GM12878 (cell line): ENCODE data around the gene DUSP22. TPM values are rescaled to one million over a fixed set of nuclear protein-coding genes. Genes with fewer than 3 reads are reported as not detected.

Experiments used
- CBX3 ChIP-seq: fragments of 200-600 bp; sonication (generic); IDR thresholded peaks from 2 replicates; pipeline ENCODE4 v1.6.1; 2016; ENCODE audit warnings: low read depth, borderline replicate concordance
- CEBPB ChIP-seq, 2 experiments: fragments of 150-350 bp in 1 of 2; IDR thresholded peaks; 2 replicates each; pipeline ENCODE4 v1.6.1; 2012 to 2014; ENCODE audit warnings: low read depth in 2 of 2, low read length in 2 of 2, borderline replicate concordance in 1 of 2, inconsistent platforms in 1 of 2
- CHD2 ChIP-seq: IDR thresholded peaks from 2 replicates; pipeline ENCODE4 v1.6.1; 2011; ENCODE audit warnings: low read depth, low read length, improper control_type of control experiment, borderline replicate concordance
- EGR1 ChIP-seq, 2 experiments: IDR thresholded peaks; 1 replicate in 1 of 2; 2 replicates in 1 of 2; pipeline ENCODE4 v1.6.1; 2011 to 2012; ENCODE audit warnings: low read depth in 2 of 2, low read length in 2 of 2, borderline replicate concordance in 1 of 2, mild to moderate bottlenecking in 1 of 2, moderate library complexity in 1 of 2
- EP300 ChIP-seq, 2 experiments: fragments of 150-350 bp in 1 of 2; IDR thresholded peaks; 2 replicates each; pipeline ENCODE4 v1.6.1; 2011 to 2012; ENCODE audit warnings: low read depth in 2 of 2, low read length in 2 of 2, borderline replicate concordance in 1 of 2, improper control_type of control experiment in 1 of 2, inconsistent platforms in 1 of 2; ENCODE audit not compliant: control insufficient read depth in 1 of 2
- HDGF ChIP-seq: fragments of 450-650 bp; IDR thresholded peaks from 2 replicates; pipeline ENCODE4 v1.6.1; 2016; ENCODE audit warnings: antibody characterized with exemption
- JUNB ChIP-seq: IDR thresholded peaks from 2 replicates; pipeline ENCODE4 v1.6.1; 2016; ENCODE audit warnings: antibody characterized with exemption, mild to moderate bottlenecking
- MTA2 ChIP-seq: fragments of 450-650 bp; IDR thresholded peaks from 2 replicates; pipeline ENCODE4 v1.6.1; 2016; ENCODE audit warnings: low read depth, mild to moderate bottlenecking, moderate library complexity
- SIN3A ChIP-seq: IDR thresholded peaks from 2 replicates; pipeline ENCODE4 v1.6.1; 2012; ENCODE audit warnings: low read depth, low read length, improper control_type of control experiment
- SREBF1 ChIP-seq: IDR thresholded peaks from 2 replicates; pipeline ENCODE4 v1.6.1; 2012; ENCODE audit warnings: mild to moderate bottlenecking, low read length
- SUZ12 ChIP-seq: fragments of 200-600 bp; sonication (generic); IDR thresholded peaks from one replicate; pipeline ENCODE4 v1.6.1; 2018; ENCODE audit warnings: antibody characterized with exemption, mild to moderate bottlenecking; ENCODE audit not compliant: unreplicated experiment
- TARDBP ChIP-seq: IDR thresholded peaks from 2 replicates; pipeline ENCODE4 v1.6.1; 2016; ENCODE audit warnings: borderline replicate concordance
- TBL1XR1 ChIP-seq: IDR thresholded peaks from 2 replicates; pipeline ENCODE4 v1.6.1; 2012; ENCODE audit warnings: low read depth, low read length, improper control_type of control experiment
- ZNF217 ChIP-seq: fragments of 450-650 bp; IDR thresholded peaks from 2 replicates; pipeline ENCODE4 v1.6.1; 2017; ENCODE audit warnings: antibody characterized with exemption, mild to moderate bottlenecking
- polyA plus RNA-seq, 11 experiments: library from polyadenylated mRNA; depleted of rRNA in 4 of 11; unstranded in 6 of 11; stranded (reverse) in 5 of 11; fragments of >200 nt; fragmentation: Nextera tagmentation in 4 of 11; fragmentation: Illumina TruSeq in 1 of 11; extraction: Ambion mirVana in 4 of 11; extraction: Trizol in 1 of 11; gene quantifications; 1 replicate in 1 of 11; 2 replicates in 10 of 11; pipeline versions ENCODE4 v1.2.1 to v1.2.3, GENCODE V29; 2011 to 2016; ENCODE audit warnings: inconsistent platforms in 2 of 11, missing spikeins in 2 of 11, low read depth in 1 of 11
- total RNA-seq, 4 experiments: library from RNA; depleted of rRNA in 3 of 4; stranded (reverse); fragments of >200 nt in 3 of 4; fragmentation: Illumina TruSeq in 1 of 4; extraction: Trizol in 1 of 4; gene quantifications; 2 replicates each; pipeline versions ENCODE4 v1.2.1 to v1.2.3, GENCODE V29; 2013 to 2021
- TF ChIP-seq, protein P1 (sequence below): IDR thresholded peaks from 2 replicates; pipeline ENCODE4 v1.6.1; 2012; ENCODE audit warnings: low read depth, low read length, improper control_type of control experiment
- TF ChIP-seq, protein P2 (sequence below): fragments of 450-650 bp; IDR thresholded peaks from 2 replicates; pipeline ENCODE4 v1.6.1; 2018; ENCODE audit warnings: borderline replicate concordance, mild to moderate bottlenecking; ENCODE audit not compliant: partially characterized antibody
- TF ChIP-seq, protein P3 (sequence below): fragments of 450-650 bp; IDR thresholded peaks from 2 replicates; pipeline ENCODE4 v1.6.1; 2017; ENCODE audit warnings: mild to moderate bottlenecking, moderate library complexity
- TF ChIP-seq, protein P4 (sequence below): fragments of 150-350 bp; IDR thresholded peaks from 2 replicates; pipeline ENCODE4 v1.6.1; 2016; ENCODE audit warnings: low read depth, low read length

Gene DUSP22
- total and polyA plus RNA-seq, 10 of the 15 experiments (the other 5 are each of a cell fraction or from before 2014, with no cell fraction given) = 78.9 to 156 (median 107) TPM

DNA sequence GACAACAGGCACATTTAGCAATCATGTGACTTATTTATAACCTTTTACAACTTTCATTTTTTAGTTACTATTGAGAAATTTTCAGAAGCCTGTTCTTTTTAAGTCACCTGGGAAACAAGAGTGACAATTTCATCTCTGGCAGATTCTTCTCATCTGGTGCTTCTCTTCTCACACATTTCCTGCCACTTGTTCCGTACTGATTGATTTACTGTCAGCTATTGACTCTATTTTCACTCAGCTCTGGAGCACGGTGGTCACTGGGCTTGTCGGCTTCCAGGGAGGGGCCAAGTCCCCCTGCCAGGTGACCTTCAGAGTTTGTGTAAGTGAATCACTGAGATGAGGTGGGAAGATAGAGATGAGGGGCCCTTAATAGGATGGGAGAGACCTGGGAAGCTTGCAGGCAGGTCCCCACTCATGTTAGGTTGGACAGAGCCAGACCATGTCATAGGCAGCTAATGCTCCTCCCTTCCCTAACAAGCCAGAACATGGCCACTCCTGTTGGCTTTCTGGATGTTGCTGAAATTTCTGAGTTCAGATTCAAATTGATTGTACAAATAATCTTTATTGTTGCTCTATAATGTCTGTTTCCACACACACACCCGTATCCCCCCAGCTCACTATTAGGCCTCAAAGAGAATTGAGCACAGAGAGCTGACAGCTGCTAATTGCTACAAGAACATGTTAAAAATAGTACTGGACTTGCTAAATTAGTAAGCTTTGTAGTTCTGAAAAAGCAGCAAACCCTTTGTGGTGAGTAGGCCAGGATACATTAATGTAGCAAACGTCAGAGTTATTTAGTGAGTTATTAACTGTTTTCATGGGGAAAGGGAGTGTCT, 13.3 kb downstream of the DUSP22 start (continued):
- TF ChIP-seq, protein P1, sequence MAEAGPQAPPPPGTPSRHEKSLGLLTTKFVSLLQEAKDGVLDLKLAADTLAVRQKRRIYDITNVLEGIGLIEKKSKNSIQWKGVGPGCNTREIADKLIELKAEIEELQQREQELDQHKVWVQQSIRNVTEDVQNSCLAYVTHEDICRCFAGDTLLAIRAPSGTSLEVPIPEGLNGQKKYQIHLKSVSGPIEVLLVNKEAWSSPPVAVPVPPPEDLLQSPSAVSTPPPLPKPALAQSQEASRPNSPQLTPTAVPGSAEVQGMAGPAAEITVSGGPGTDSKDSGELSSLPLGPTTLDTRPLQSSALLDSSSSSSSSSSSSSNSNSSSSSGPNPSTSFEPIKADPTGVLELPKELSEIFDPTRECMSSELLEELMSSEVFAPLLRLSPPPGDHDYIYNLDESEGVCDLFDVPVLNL = no peak
- TF ChIP-seq ZNF217 (peak; percentile 92), CEBPB (IDR thresholded peaks at IDR 0.05; ENCODE audit: borderline replicate concordance in 1 of 2, low read depth in 2 of 2, low read length in 2 of 2) (no peak), HDGF (peak; percentile 98), TARDBP (no peak), SUZ12 (no peak), TBL1XR1 (peak; percentile 98), EP300 (IDR thresholded peaks at IDR 0.05; ENCODE audit: borderline replicate concordance in 1 of 2, control insufficient read depth in 1 of 2, low read depth in 2 of 2, low read length in 2 of 2) (peak; percentile 100), SIN3A (no peak; the same call in 1 of the 2 replicates), CHD2 (peak; percentile 87), JUNB (peak; percentile 98), MTA2 (peak; percentile 100), EGR1 (IDR thresholded peaks at IDR 0.05; ENCODE audit: borderline replicate concordance in 1 of 2, low read depth in 2 of 2, low read length in 2 of 2) (no peak), SREBF1 (no peak), CBX3 (no peak)
- TF ChIP-seq, protein P2, sequence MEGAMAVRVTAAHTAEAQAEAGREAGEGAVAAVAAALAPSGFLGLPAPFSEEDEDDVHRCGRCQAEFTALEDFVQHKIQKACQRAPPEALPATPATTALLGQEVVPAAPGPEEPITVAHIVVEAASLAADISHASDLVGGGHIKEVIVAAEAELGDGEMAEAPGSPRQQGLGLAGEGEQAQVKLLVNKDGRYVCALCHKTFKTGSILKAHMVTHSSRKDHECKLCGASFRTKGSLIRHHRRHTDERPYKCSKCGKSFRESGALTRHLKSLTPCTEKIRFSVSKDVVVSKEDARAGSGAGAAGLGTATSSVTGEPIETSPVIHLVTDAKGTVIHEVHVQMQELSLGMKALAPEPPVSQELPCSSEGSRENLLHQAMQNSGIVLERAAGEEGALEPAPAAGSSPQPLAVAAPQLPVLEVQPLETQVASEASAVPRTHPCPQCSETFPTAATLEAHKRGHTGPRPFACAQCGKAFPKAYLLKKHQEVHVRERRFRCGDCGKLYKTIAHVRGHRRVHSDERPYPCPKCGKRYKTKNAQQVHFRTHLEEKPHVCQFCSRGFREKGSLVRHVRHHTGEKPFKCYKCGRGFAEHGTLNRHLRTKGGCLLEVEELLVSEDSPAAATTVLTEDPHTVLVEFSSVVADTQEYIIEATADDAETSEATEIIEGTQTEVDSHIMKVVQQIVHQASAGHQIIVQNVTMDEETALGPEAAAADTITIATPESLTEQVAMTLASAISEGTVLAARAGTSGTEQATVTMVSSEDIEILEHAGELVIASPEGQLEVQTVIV = no peak
- TF ChIP-seq, protein P3, sequence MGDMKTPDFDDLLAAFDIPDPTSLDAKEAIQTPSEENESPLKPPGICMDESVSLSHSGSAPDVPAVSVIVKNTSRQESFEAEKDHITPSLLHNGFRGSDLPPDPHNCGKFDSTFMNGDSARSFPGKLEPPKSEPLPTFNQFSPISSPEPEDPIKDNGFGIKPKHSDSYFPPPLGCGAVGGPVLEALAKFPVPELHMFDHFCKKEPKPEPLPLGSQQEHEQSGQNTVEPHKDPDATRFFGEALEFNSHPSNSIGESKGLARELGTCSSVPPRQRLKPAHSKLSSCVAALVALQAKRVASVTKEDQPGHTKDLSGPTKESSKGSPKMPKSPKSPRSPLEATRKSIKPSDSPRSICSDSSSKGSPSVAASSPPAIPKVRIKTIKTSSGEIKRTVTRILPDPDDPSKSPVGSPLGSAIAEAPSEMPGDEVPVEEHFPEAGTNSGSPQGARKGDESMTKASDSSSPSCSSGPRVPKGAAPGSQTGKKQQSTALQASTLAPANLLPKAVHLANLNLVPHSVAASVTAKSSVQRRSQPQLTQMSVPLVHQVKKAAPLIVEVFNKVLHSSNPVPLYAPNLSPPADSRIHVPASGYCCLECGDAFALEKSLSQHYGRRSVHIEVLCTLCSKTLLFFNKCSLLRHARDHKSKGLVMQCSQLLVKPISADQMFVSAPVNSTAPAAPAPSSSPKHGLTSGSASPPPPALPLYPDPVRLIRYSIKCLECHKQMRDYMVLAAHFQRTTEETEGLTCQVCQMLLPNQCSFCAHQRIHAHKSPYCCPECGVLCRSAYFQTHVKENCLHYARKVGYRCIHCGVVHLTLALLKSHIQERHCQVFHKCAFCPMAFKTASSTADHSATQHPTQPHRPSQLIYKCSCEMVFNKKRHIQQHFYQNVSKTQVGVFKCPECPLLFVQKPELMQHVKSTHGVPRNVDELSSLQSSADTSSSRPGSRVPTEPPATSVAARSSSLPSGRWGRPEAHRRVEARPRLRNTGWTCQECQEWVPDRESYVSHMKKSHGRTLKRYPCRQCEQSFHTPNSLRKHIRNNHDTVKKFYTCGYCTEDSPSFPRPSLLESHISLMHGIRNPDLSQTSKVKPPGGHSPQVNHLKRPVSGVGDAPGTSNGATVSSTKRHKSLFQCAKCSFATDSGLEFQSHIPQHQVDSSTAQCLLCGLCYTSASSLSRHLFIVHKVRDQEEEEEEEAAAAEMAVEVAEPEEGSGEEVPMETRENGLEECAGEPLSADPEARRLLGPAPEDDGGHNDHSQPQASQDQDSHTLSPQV = peak; percentile 52
- TF ChIP-seq, protein P4, sequence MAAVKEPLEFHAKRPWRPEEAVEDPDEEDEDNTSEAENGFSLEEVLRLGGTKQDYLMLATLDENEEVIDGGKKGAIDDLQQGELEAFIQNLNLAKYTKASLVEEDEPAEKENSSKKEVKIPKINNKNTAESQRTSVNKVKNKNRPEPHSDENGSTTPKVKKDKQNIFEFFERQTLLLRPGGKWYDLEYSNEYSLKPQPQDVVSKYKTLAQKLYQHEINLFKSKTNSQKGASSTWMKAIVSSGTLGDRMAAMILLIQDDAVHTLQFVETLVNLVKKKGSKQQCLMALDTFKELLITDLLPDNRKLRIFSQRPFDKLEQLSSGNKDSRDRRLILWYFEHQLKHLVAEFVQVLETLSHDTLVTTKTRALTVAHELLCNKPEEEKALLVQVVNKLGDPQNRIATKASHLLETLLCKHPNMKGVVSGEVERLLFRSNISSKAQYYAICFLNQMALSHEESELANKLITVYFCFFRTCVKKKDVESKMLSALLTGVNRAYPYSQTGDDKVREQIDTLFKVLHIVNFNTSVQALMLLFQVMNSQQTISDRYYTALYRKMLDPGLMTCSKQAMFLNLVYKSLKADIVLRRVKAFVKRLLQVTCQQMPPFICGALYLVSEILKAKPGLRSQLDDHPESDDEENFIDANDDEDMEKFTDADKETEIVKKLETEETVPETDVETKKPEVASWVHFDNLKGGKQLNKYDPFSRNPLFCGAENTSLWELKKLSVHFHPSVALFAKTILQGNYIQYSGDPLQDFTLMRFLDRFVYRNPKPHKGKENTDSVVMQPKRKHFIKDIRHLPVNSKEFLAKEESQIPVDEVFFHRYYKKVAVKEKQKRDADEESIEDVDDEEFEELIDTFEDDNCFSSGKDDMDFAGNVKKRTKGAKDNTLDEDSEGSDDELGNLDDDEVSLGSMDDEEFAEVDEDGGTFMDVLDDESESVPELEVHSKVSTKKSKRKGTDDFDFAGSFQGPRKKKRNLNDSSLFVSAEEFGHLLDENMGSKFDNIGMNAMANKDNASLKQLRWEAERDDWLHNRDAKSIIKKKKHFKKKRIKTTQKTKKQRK = no peak
